ENCODE data around the gene EIF4A2. TPM values are rescaled to one million over a fixed set of nuclear protein-coding genes. Genes with fewer than 3 reads are reported as not detected.

Gene EIF4A2
- total and polyA plus RNA-seq, 2 of the 13 experiments (the other 11 are each of a cell fraction or from before 2014, with no cell fraction given) = 480 to 596 TPM

- no peak for TF ChIP-seq CENPX (CRISPR knock-in tag; IDR thresholded peaks at IDR 0.05)
- no peak for TF ChIP-seq KLF11 (CRISPR knock-in tag; IDR thresholded peaks at IDR 0.05)
- peak; percentile 74 for TF ChIP-seq GATAD1 (CRISPR knock-in tag; IDR thresholded peaks at IDR 0.05)
- TF ChIP-seq ZNF281 (CRISPR knock-in tag; IDR thresholded peaks at IDR 0.05; ENCODE audit: borderline replicate concordance) = peak; percentile 30; the same call in 1 of the 2 replicates
- peak; percentile 67; the same call in 1 of the 2 replicates for TF ChIP-seq ZBTB20 (CRISPR knock-in tag; IDR thresholded peaks at IDR 0.05; ENCODE audit: borderline replicate concordance, low read depth)
- no peak for TF ChIP-seq TFDP1 (CRISPR knock-in tag; IDR thresholded peaks at IDR 0.05; ENCODE audit: borderline replicate concordance)
- TF ChIP-seq RNF219 (CRISPR knock-in tag; IDR thresholded peaks at IDR 0.05) = no peak
- TF ChIP-seq SRSF4 (IDR thresholded peaks at IDR 0.05; ENCODE audit: low read depth, low read length, poor library complexity, severe bottlenecking) = peak; percentile 91
- TF ChIP-seq SMYD3 (CRISPR knock-in tag; IDR thresholded peaks at IDR 0.05) = peak; percentile 32
- TF ChIP-seq ZNF329 (CRISPR knock-in tag; IDR thresholded peaks at IDR 0.05; ENCODE audit: low read depth) = no peak
- TF ChIP-seq MXI1 (IDR thresholded peaks at IDR 0.05; ENCODE audit: borderline replicate concordance, low read depth, low read length) = peak; percentile 52; the same call in 2 of the 3 replicates
- TF ChIP-seq TBL1XR1 (IDR thresholded peaks at IDR 0.05; ENCODE audit: borderline replicate concordance, low read length, partially characterized antibody) = no peak
- 0 out of 2 replicates have a peak, but pooled peaks have one; percentile 12 for TF ChIP-seq ZNF142 (CRISPR knock-in tag; IDR thresholded peaks at IDR 0.05)
- TF ChIP-seq ZNF788 (CRISPR knock-in tag; IDR thresholded peaks at IDR 0.05; ENCODE audit: borderline replicate concordance) = peak; percentile 63; the same call in 1 of the 2 replicates
- TF ChIP-seq HOXA5 (CRISPR knock-in tag; IDR thresholded peaks at IDR 0.05) = no peak
- TF ChIP-seq TBP (CRISPR knock-in tag; IDR thresholded peaks at IDR 0.05) = no peak
Measured at GRCh38 chr3:186783731-186784515, 546 bp downstream of the EIF4A2 start (continued).
